Measurements from ENCODE around the gene SYTL3. TPM values are rescaled to one million over a fixed set of nuclear protein-coding genes. Genes with fewer than 3 reads are reported as not detected.

SYTL3 gene
- total RNA-seq, 1 experiment from 2014 or later, result 0.65 TPM

DNA sequence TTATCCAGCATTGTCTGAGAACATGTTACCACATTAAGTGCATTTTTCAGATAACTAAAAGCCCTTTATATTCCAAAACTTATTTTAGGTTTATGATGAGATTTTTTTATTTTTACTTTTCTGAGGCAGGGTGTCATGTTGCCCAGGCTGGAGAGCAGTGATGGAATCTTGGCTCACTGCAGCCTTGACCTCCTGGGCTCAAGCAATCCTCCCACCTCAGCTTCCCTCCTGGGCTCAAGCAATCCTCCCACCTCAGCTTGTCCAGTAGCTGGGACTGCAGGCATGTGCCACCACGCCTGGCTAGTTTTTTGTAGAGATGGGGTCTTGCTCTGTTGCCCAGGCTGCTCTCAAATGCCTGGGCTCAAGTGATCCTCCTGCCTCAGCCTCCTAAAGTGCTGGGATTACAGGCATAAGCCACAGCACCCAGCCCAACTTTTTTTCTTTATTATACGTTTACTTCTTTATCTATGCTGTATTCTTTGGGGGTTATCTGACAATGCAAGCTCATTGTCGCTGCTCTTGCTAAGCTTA, 11.5 kb upstream of the SYTL3 start:
- Mint-ChIP-seq H3K9me3 (ENCODE audit: unreplicated experiment) (no peaks in the 10 kb centered on the region), H3K27me3 (ENCODE audit: insufficient read depth, unreplicated experiment) (no peaks in the 10 kb centered on the region), H3K36me3 (ENCODE audit: insufficient read depth, unreplicated experiment) (peaks cover 57% of the 10 kb centered on the region), H3K4me3 (ENCODE audit: unreplicated experiment) (no peak overlapping the region), H3K4me1 (ENCODE audit: insufficient read depth, unreplicated experiment) (peaks cover 28% of the 10 kb centered on the region), H3K27ac (ENCODE audit: low read depth, unreplicated experiment) (no peak overlapping the region)
- TF ChIP-seq, protein P1, sequence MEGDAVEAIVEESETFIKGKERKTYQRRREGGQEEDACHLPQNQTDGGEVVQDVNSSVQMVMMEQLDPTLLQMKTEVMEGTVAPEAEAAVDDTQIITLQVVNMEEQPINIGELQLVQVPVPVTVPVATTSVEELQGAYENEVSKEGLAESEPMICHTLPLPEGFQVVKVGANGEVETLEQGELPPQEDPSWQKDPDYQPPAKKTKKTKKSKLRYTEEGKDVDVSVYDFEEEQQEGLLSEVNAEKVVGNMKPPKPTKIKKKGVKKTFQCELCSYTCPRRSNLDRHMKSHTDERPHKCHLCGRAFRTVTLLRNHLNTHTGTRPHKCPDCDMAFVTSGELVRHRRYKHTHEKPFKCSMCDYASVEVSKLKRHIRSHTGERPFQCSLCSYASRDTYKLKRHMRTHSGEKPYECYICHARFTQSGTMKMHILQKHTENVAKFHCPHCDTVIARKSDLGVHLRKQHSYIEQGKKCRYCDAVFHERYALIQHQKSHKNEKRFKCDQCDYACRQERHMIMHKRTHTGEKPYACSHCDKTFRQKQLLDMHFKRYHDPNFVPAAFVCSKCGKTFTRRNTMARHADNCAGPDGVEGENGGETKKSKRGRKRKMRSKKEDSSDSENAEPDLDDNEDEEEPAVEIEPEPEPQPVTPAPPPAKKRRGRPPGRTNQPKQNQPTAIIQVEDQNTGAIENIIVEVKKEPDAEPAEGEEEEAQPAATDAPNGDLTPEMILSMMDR (IDR thresholded peaks at IDR 0.05; ENCODE audit: unreplicated experiment), result no peak
- ChIA-PET POLR2A (interaction anchor here (0.6 to 1.2 kb wide), 3 partner anchors 11 to 98 kb away, joined by 3 to 4 read pairs (median 3); partner anchors contain the start of gene SYTL3), CTCF (interaction anchor here (0.5 to 1.0 kb wide), 3 partner anchors 32 to 477 kb away, joined by 3 to 6 read pairs (median 3); no protein-coding TSS in a partner anchor)
- no TSS peak for BruUV-seq (replicated peaks)
- no peak for DNase-seq (ENCODE audit: unreplicated experiment)
- intact Hi-C loops (cut with micrococcal nuclease), result no loop called here

DNA sequence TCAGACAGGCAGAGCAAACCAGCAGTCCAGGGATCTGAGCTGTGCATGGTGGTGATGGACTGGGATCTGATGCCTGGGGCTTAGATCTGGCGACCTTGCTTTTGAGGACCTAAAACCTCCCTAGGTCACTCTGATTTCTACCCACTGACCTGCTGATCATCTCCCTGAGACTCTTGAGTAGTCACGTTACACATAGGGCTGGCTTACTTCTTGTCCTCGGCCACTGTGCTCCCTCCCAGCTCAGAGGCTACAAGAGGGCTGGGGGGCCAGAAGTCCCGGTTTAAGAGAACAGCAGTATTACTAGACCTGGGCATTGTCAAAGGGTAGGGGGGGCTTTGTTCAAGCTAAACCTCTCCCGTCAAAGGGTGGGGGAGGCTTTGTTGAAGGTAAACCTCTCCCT, 10.8 kb upstream of the SYTL3 start:
- ChIA-PET POLR2A (interaction anchor here (1.2 to 6.9 kb wide), 2 partner anchors 9 to 11 kb away, joined by 4 to 41 read pairs; partner anchors contain the start of gene SYTL3), CTCF (interaction anchor here (0.9 to 1.0 kb wide), 2 partner anchors 33 to 425 kb away, joined by 3 to 6 read pairs; no protein-coding TSS in a partner anchor)
- Mint-ChIP-seq H3K36me3 (ENCODE audit: insufficient read depth, unreplicated experiment) (peaks cover 57% of the 10 kb centered on the region), H3K9me3 (ENCODE audit: unreplicated experiment) (no peaks in the 10 kb centered on the region), H3K4me1 (ENCODE audit: insufficient read depth, unreplicated experiment) (peaks cover 28% of the 10 kb centered on the region), H3K27ac (ENCODE audit: low read depth, unreplicated experiment) (no peak overlapping the region), H3K27me3 (ENCODE audit: insufficient read depth, unreplicated experiment) (no peaks in the 10 kb centered on the region), H3K4me3 (ENCODE audit: unreplicated experiment) (no peak overlapping the region)
- TF ChIP-seq, protein P1 (IDR thresholded peaks at IDR 0.05; ENCODE audit: unreplicated experiment), result no peak
- DNase-seq (ENCODE audit: unreplicated experiment), result no peak
- BruUV-seq (replicated peaks), result no TSS peak
- intact Hi-C loops (cut with micrococcal nuclease), result no loop called here

DNA sequence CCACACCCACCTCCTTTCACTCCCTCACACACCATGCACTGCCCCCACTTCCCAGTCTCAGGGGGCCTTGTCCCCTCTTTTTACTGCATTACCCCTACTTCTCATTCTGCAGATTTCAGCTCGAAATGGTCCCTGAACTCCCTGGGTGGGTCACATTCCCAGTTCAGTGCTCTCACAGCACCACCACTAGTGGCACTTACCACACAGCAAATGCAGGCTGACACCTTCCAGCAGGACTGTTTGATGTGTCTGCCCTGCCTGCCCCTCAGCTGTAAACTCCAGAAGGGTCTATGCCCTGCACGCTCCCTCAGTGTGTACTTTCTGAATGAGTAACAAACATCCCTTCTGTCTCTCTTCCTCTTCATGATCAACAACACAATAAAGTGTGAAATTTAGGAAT, 9.3 kb upstream of the SYTL3 start:
- Mint-ChIP-seq H3K36me3 (ENCODE audit: insufficient read depth, unreplicated experiment) (peaks cover 49% of the 10 kb centered on the region), H3K27me3 (ENCODE audit: insufficient read depth, unreplicated experiment) (no peaks in the 10 kb centered on the region), H3K27ac (ENCODE audit: low read depth, unreplicated experiment) (peak overlapping the region; percentile 13), H3K9me3 (ENCODE audit: unreplicated experiment) (no peaks in the 10 kb centered on the region), H3K4me1 (ENCODE audit: insufficient read depth, unreplicated experiment) (peaks cover 30% of the 10 kb centered on the region), H3K4me3 (ENCODE audit: unreplicated experiment) (no peak overlapping the region)
- intact Hi-C loops (cut with micrococcal nuclease), result no loop called here
- no peak for DNase-seq (ENCODE audit: unreplicated experiment)
- ChIA-PET CTCF (interaction anchor here (1.3 kb wide), 1 partner anchor 420 kb away, joined by 4 read pairs; no protein-coding TSS in a partner anchor), POLR2A (interaction anchor here (1.5 to 6.9 kb wide), 2 partner anchors 10 to 122 kb away, joined by 3 to 41 read pairs; no protein-coding TSS in a partner anchor)
- TF ChIP-seq, protein P1 (IDR thresholded peaks at IDR 0.05; ENCODE audit: unreplicated experiment), result no peak
- BruUV-seq (replicated peaks), result no TSS peak

DNA sequence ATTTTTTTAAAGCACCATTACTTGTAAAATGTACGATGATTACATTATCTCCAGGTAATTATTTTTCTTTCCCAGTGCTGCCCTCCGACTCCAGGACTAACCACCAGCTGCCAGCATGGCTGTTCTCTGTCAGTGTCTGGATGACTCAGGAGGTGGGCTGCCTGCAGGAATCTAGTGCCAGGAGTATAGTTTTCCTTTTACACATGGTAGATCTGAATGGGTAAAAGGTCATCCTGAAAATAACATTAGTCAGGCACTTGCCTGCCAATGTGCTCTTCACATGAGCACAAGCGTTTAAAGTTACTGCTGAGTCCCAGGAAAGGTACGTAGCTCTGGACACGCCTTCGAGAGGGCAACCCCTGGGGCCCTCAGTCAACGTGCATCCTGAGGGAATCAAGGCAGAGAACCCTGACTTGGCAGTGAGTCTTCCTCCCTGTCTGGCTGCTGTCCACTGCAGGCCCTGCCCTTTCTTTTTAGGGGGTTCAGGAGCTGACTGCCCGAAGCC, 7.7 kb upstream of the SYTL3 start:
- Mint-ChIP-seq H3K27ac (ENCODE audit: low read depth, unreplicated experiment) (peak overlapping the region; percentile 52), H3K27me3 (ENCODE audit: insufficient read depth, unreplicated experiment) (no peaks in the 10 kb centered on the region), H3K9me3 (ENCODE audit: unreplicated experiment) (no peaks in the 10 kb centered on the region), H3K36me3 (ENCODE audit: insufficient read depth, unreplicated experiment) (peaks cover 36% of the 10 kb centered on the region), H3K4me1 (ENCODE audit: insufficient read depth, unreplicated experiment) (peaks cover 42% of the 10 kb centered on the region), H3K4me3 (ENCODE audit: unreplicated experiment) (peak overlapping the region; percentile 93)
- CTCF ChIA-PET, result interaction anchor here (0.6 to 1.7 kb wide), 5 partner anchors 17 to 421 kb away, joined by 3 to 9 read pairs (median 3); no protein-coding TSS in a partner anchor
- TF ChIP-seq, protein P1 (IDR thresholded peaks at IDR 0.05; ENCODE audit: unreplicated experiment), result no peak
- BruUV-seq (replicated peaks), result no TSS peak
- POLR2A ChIA-PET, result interaction anchor here (0.6 to 6.9 kb wide), 11 partner anchors 12 to 1085 kb away, joined by 3 to 41 read pairs (median 4); partner anchors contain the start of gene RSPH3
- intact Hi-C loops (cut with micrococcal nuclease), result no loop called here
- peak; percentile 88 for DNase-seq (ENCODE audit: unreplicated experiment)

All from MCF 10A (cell line).